ENCODE measurements around the gene YIF1B.

GRCh38 chr19:38289955-38290354 is 25.8 kb downstream of the YIF1B start:
- TF ChIP-seq HNF4G (IDR thresholded peaks at IDR 0.05) = no peak
- no peak for TF ChIP-seq MAX (IDR thresholded peaks at IDR 0.05)
- TF ChIP-seq RAD21 (IDR thresholded peaks at IDR 0.05) = no peak
- no peak for TF ChIP-seq CTCF (IDR thresholded peaks at IDR 0.05; ENCODE audit: low read depth, low read length, missing input control)
- TF ChIP-seq REST (IDR thresholded peaks at IDR 0.05) = no peak
- no peak for TF ChIP-seq SP1 (IDR thresholded peaks at IDR 0.05)
- no peak for TF ChIP-seq FOXA1 (IDR thresholded peaks at IDR 0.05)
